Right atrium auricular region (tissue), 2 donors: ENCODE results near the gene LONRF2. TPM values are rescaled to one million over a fixed set of nuclear protein-coding genes. Genes with fewer than 3 reads are reported as not detected.
A peak's percentile ranks its signal among the peaks of the same experiment; 100 is the strongest.

ENCODE experiments used
- DNase-seq: peaks from one replicate; pipeline ENCODE4 v3.0.0-alpha.2; 2019; ENCODE audit warnings: low spot score
- H3K27ac ChIP-seq, 2 donors: fragments of 200-600 bp; sonication (generic); 1 replicate in 1 of 2; 2 replicates in 1 of 2; pipeline ENCODE4 v1.5.1; 2016 to 2019
- H3K27me3 ChIP-seq, 2 donors: fragments of 200-600 bp; sonication (generic); one replicate each; pipeline versions ENCODE4 v1.5.1 to v1.6.0; 2017 to 2019
- H3K36me3 ChIP-seq: fragments of 200-600 bp; sonication (generic); one replicate; pipeline ENCODE4 v1.5.1; 2016
- H3K4me1 ChIP-seq, 2 donors: fragments of 200-600 bp; sonication (generic); one replicate each; pipeline versions ENCODE4 v1.5.1 to v1.6.0; 2017 to 2019
- H3K4me3 ChIP-seq, 2 donors: fragments of 200-600 bp; sonication (generic); 1 replicate in 1 of 2; 2 replicates in 1 of 2; pipeline ENCODE4 v1.5.1; 2017 to 2019; ENCODE audit warnings: mild to moderate bottlenecking in 1 of 2, moderate library complexity in 1 of 2
- H3K9me3 ChIP-seq, 2 donors: fragments of 200-600 bp; sonication (generic); one replicate each; pipeline ENCODE4 v1.5.1; 2019
- total RNA-seq, 2 donors: library from RNA; depleted of rRNA; stranded (reverse); fragments of >200 nt; gene quantifications; one replicate each; pipeline ENCODE4 v1.1.0, GENCODE V29; 2016
- TF ChIP-seq, protein P1 (sequence below), 2 donors: fragments of 200-600 bp; sonication (generic); IDR thresholded peaks; one replicate each; pipeline ENCODE4 v1.5.1; 2019; ENCODE audit warnings: antibody characterized with exemption in 2 of 2

The LONRF2 gene
- total RNA-seq, 2 donors from 2014 or later, result 11.3 to 18.9 TPM

GRCh38 chr2:100248044-100248330 is 74.3 kb downstream of the LONRF2 start:
- Histone ChIP-seq H3K36me3 (no peaks in the 10 kb centered on the region), H3K4me3 (no peak overlapping the region), H3K4me1 (peaks cover 0 to 2% of the 10 kb centered on the region in 2 donors), H3K9me3 (no peaks in the 10 kb centered on the region), H3K27ac (no peak overlapping the region), H3K27me3 (no peaks in the 10 kb centered on the region)
- TF ChIP-seq, protein P1, sequence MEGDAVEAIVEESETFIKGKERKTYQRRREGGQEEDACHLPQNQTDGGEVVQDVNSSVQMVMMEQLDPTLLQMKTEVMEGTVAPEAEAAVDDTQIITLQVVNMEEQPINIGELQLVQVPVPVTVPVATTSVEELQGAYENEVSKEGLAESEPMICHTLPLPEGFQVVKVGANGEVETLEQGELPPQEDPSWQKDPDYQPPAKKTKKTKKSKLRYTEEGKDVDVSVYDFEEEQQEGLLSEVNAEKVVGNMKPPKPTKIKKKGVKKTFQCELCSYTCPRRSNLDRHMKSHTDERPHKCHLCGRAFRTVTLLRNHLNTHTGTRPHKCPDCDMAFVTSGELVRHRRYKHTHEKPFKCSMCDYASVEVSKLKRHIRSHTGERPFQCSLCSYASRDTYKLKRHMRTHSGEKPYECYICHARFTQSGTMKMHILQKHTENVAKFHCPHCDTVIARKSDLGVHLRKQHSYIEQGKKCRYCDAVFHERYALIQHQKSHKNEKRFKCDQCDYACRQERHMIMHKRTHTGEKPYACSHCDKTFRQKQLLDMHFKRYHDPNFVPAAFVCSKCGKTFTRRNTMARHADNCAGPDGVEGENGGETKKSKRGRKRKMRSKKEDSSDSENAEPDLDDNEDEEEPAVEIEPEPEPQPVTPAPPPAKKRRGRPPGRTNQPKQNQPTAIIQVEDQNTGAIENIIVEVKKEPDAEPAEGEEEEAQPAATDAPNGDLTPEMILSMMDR (IDR thresholded peaks at IDR 0.05), result no peak
- DNase-seq, result no peak

DNA sequence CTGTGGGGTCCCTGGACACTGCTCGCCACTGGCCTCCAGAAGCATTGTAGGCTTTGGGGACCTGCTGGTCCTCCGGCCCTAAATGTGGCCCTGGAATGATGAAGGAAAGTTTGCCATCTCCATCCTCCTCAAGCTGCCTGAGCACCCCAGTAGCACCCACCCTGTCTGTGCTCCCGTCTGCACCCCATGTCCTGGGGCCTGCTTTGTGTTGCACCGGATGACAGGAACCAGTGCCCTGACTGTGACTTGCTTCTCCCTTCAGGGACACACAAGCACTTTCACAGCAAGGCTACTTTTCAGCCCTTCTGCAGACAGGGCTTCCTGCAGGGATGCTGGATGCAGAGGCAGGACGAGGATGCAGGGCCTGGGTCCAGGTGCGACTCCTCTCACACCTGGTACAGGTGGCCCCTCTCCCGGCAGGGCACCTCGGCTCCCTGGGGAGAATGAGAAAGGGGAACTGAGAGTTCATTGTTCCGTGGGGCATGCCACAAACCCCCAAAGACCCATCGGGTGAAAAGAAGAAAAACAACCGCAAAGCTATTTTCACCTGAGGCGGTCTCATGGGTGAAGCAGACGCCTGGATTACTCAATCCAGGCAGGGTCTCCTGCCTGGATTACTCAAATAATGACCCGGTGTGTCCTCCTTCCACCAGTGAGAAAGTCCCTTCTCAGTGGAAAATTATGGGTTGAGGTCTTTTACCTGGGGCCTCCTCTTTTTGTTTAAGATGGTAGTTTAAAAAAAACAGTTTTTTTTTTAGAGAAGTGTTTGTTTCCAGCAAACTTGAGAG is 74.9 kb downstream of the LONRF2 start:
- no peak for DNase-seq
- no peaks in the 10 kb centered on the region for H3K27me3 ChIP-seq
- H3K9me3 ChIP-seq, result no peaks in the 10 kb centered on the region
- TF ChIP-seq, protein P1 (IDR thresholded peaks at IDR 0.05), result no peak
- H3K36me3 ChIP-seq, result no peaks in the 10 kb centered on the region
- H3K4me3 ChIP-seq, result no peak overlapping the region
- peaks cover 0 to 7% of the 10 kb centered on the region in 2 donors for H3K4me1 ChIP-seq
- no peak overlapping the region for H3K27ac ChIP-seq

DNA sequence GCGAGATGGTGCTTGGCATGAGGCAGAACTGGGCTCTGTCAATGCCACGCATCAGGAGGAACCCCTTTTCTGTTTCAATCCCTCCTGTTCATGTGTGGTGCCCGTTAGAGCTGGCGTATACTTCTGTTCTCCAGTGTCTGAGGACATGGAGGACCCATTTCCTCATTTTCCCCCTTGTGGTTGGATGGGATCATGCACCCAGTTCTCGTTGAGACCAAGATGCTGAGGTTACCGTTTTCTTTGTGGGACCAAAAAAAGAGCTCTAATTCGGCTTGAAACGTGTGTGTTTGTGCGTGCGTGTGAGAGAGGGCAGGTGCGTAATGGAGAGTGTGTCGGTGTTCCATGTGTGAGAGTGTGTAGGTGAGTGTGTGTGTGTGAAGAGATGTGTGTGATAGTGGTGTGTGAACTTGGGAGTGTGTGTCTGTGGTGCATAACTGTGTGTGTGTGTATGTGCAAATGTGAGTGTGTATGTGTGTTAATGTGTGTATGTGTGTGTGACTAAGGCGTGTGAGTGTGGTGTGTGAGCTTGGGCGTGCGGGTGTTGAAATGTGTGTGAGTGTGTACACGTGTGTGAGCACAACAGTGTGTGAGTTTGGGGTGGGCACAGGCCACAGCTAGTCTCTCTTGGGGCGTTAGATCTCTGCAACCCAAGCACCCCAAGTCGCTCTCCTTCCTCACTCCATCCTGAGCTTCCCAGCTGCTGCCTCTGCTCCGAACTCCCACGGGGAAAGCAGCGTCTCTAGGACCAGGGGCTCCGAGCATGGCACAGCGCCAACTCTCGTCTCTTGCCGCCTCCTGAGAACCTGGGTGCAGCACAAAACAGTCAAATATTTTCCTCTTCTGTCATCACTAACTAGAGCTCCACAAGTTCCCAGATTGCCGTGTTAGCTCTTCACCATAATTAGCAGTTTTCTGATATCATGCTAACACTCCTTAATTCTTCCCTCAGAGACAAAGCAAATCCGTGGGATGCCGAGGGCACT is 75.8 kb downstream of the LONRF2 start:
- H3K36me3 ChIP-seq, result no peaks in the 10 kb centered on the region
- no peak overlapping the region for H3K4me3 ChIP-seq
- DNase-seq, result no peak
- no peaks in the 10 kb centered on the region for H3K9me3 ChIP-seq
- H3K27ac ChIP-seq, result no peak overlapping the region
- H3K4me1 ChIP-seq, result peaks cover 0 to 9% of the 10 kb centered on the region in 2 donors
- TF ChIP-seq, protein P1 (IDR thresholded peaks at IDR 0.05), result peak; percentile 13 to 53
- no peaks in the 10 kb centered on the region for H3K27me3 ChIP-seq

GRCh38 chr2:100245681-100246080 is 76.6 kb downstream of the LONRF2 start:
- Histone ChIP-seq H3K27ac (no peak overlapping the region), H3K36me3 (no peaks in the 10 kb centered on the region), H3K9me3 (no peaks in the 10 kb centered on the region), H3K4me3 (no peak overlapping the region), H3K4me1 (peaks cover 0 to 9% of the 10 kb centered on the region in 2 donors), H3K27me3 (no peaks in the 10 kb centered on the region)
- no peak for DNase-seq
- TF ChIP-seq, protein P1 (IDR thresholded peaks at IDR 0.05), result no peak

DNA sequence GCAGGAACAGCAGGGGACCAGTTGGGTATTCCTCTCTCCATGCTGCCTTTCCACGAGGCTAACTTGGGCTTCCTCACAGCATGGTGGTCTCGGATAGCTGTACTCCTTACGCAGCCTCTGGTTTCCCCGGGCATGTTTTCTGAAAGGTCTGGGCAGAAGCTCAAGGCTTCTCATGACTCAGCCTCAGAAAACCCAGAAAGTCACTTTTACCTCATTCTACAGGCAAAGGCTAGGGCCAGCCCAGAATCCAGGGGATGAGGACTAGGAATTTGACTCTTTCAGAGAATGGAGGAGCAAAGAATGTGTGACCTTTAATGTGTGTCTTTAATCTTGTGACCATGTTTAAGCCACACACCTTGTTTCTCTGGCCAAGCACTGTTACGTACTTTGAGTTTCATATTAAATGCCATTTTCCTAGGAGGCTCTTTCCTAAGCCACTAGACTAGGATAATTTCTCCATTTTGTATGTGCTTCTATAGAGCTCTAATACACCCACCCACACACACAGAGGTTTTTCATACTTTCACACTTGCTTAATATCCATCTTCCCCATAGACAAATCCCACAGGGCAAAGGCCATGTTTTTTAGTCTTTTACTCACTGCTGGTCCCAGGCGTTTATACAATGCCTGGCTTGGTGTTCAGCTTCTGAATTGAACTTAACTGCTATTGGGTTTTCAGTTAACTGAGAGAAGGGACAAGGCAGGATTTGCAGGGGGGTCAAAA is 77.3 kb downstream of the LONRF2 start:
- no peaks in the 10 kb centered on the region for H3K27me3 ChIP-seq
- no peaks in the 10 kb centered on the region for H3K36me3 ChIP-seq
- TF ChIP-seq, protein P1 (IDR thresholded peaks at IDR 0.05), result no peak
- no peak overlapping the region for H3K27ac ChIP-seq
- H3K4me1 ChIP-seq, result peaks cover 0 to 9% of the 10 kb centered on the region in 2 donors
- DNase-seq, result no peak
- H3K4me3 ChIP-seq, result no peak overlapping the region
- no peaks in the 10 kb centered on the region for H3K9me3 ChIP-seq
